Measurements from ENCODE around the gene TAOK3. TPM values are rescaled to one million over a fixed set of nuclear protein-coding genes. Genes with fewer than 3 reads are reported as not detected.
A peak's percentile ranks its signal among the peaks of the same experiment; 100 is the strongest.

TAOK3 gene
- polyA plus RNA-seq, 3 donors: 32.7 to 38.3 (median 36.0) TPM

DNA sequence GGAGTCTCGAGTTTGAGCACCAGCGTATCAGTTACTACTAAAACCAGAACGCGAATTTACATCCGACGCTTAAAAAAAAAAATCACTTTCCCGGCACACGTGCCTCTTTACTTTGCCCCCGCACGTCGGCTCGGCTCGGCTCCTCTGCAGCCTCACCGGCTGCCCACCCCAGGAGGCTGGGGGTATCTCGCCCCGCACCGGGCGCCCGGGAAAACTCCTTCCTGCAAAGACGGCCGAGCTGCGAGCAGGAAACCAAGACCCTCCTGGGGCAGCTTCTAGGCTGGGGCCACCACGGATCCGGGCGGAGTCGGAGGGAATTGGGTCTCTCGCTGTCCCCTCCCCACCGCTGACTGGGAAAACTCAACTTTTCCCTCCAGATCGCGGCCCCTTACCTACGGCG, 269.5 kb downstream of the TAOK3 start:
- peak; percentile 20 to 38 (median 23) for DNase-seq (ENCODE audit: low read depth in 3 of 3, low spot score in 2 of 3)

GRCh38 chr12:118102609-118103008, 270.1 kb downstream of the TAOK3 start:
- DNase-seq (ENCODE audit: low read depth in 3 of 3, low spot score in 2 of 3): no peak

DNA sequence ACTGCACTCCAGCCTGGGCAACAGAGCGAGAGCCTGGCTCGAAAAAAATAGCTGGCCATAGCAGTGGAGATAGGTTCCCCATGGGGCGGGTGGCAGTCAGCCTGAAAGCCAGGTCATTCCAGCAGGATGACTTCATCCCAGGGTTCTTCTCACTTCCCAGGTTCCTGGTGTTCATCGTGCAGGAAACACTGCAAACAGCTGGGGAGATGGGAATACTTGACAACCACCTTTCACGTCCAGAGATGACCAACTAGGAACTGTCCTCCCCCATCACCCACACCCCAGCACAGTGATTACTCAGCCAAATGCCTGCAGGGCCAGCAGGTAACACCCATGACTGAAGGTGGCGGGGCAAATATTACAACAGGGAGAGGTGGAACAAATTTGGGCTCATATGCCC, 270.6 kb downstream of the TAOK3 start:
- DNase-seq (ENCODE audit: low read depth in 3 of 3, low spot score in 2 of 3): no peak

- DNase-seq (ENCODE audit: low read depth in 3 of 3, low spot score in 2 of 3): no peak
These were observed 271.7 kb downstream of the TAOK3 start for GRCh38 chr12:118101051-118101450.

Other genes starting within 250 kb of the TAOK3 start
- gene PEBP1, start 236.8 kb downstream of the TAOK3 start, polyA plus RNA-seq (ENCODE audit: insufficient read length in 3 of 3): 100 to 1,000 TPM; 315 to 320 (median 318) TPM
- 10 to 100 TPM; 46.0 to 47.9 (median 46.8) TPM for gene SUDS3, start 3.6 kb upstream of the TAOK3 start, polyA plus RNA-seq (ENCODE audit: insufficient read length in 3 of 3)